ENCODE measurements around the gene PIN1. TPM values are rescaled to one million over a fixed set of nuclear protein-coding genes. Genes with fewer than 3 reads are reported as not detected.
"Not testable (repeated sequence)": the region's sequence is repeated elsewhere in the genome, so short reads cannot be mapped to it uniquely, and the experiment has no call there.

The PIN1 gene
- total and polyA plus RNA-seq, 2 of the 8 experiments (the other 6 are each of a cell fraction or from before 2014, with no cell fraction given), result 78.3 to 90.8 TPM

DNA sequence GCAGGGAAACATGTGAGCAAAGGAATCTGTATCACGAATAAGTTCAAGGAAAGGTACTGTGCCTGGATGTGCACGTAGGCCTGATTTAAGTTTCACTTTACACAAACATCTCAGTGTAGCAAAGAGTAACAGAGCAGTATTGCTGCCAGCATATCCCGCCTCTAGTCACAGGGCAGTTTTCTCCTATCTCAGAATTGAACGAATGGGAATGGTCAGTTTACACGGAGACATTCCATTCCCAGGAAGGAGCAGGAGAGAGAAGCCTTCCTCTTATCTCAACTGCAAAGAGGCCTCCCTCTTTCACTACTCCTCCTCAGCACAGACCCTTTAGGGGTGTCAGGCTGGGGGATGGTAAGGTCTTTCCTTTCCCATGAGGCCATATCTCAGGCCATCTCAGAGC, 45.5 kb upstream of the PIN1 start:
- H4K91ac ChIP-seq (replicated peaks; ENCODE audit: insufficient read length, low read length); H3K27me3 ChIP-seq (replicated peaks in 1 of 4; ENCODE audit: control insufficient read depth in 3 of 4, extremely low read depth in 1 of 4, insufficient read depth in 3 of 4, low read length in 3 of 4); H3K36me3 ChIP-seq (ENCODE audit: control insufficient read depth in 2 of 4, insufficient read depth in 4 of 4, low read length in 3 of 4); H3K4me2 ChIP-seq (ENCODE audit: insufficient read depth in 1 of 2, low read depth in 2 of 2, low read length in 2 of 2); H3K9ac ChIP-seq (replicated peaks in 1 of 4; ENCODE audit: extremely low read depth in 1 of 4, low read depth in 3 of 4, low read length in 3 of 4); H2BK20ac ChIP-seq (ENCODE audit: low read length); H3K18ac ChIP-seq (ENCODE audit: extremely low read depth, low read length); H3K56ac ChIP-seq (replicated peaks; ENCODE audit: insufficient read length, low read depth, low read length); H3K27ac ChIP-seq (ENCODE audit: low read depth, low read length); H3K79me2 ChIP-seq (ENCODE audit: control insufficient read depth in 1 of 2, insufficient read depth in 2 of 2, low read length in 2 of 2); H2BK15ac ChIP-seq (ENCODE audit: low read length); H2AK5ac ChIP-seq (ENCODE audit: low read depth, low read length); H3K23ac ChIP-seq (ENCODE audit: insufficient read length); H4K20me1 ChIP-seq (replicated peaks in 1 of 2; ENCODE audit: control insufficient read depth in 1 of 2, insufficient read depth in 2 of 2, low read length in 2 of 2); H2BK120ac ChIP-seq (replicated peaks; ENCODE audit: low read depth, low read length); H2BK12ac ChIP-seq (ENCODE audit: low read depth, low read length); H2BK5ac ChIP-seq (ENCODE audit: low read depth, low read length); H3K4me3 ChIP-seq (ENCODE audit: extremely low read depth in 1 of 4, insufficient read depth in 2 of 4, low read depth in 3 of 4, low read length in 4 of 4); FAIRE-seq; H3K79me1 ChIP-seq (ENCODE audit: low read depth, low read length); H3K14ac ChIP-seq (ENCODE audit: insufficient read length); H2AFZ ChIP-seq (ENCODE audit: low read length); DNase-seq (ENCODE audit: low read depth in 1 of 2, low spot score in 2 of 2); H3K9me3 ChIP-seq (ENCODE audit: insufficient read depth in 2 of 2, low read depth in 1 of 2, low read length in 1 of 2); H3K4ac ChIP-seq (replicated peaks; ENCODE audit: insufficient read length, low read depth, low read length); H4K8ac ChIP-seq (ENCODE audit: extremely low read depth, insufficient read depth, low read length): not testable (repeated sequence)
- ChIA-PET CTCF (ENCODE audit: partially characterized antibody) (interaction anchor here (0.5 to 2.0 kb wide), 3 partner anchors 147 to 307 kb away, joined by 3 to 12 read pairs (median 4); no protein-coding TSS in a partner anchor), POLR2A (ENCODE audit: partially characterized antibody) (interaction anchor here (1.4 kb wide), 1 partner anchor 205 kb away, joined by 3 read pairs; no protein-coding TSS in a partner anchor)
- Histone ChIP-seq H4K5ac (ENCODE audit: insufficient read length, low read depth, low read length) (peak overlapping the region; percentile 44), H3K23me2 (ENCODE audit: low read depth, low read length) (peaks cover 11% of the 10 kb centered on the region; the same call in 1 of the 2 replicates), H3K4me1 (replicated peaks in 1 of 4; ENCODE audit: control insufficient read depth in 3 of 4, insufficient read depth in 4 of 4, low read length in 3 of 4) (peaks cover 0 to 11% (median 2%) of the 10 kb centered on the region in 4 experiments; a peak in 6 of 7 replicates)
- 67% methylated on average over 5 of the region's 5 CpGs; no CpG with 5 or more reads in 1 of the 2 experiments for WGBS, 2 experiments (ENCODE audit: extremely low coverage in 1 of 2, insufficient coverage in 1 of 2, insufficient read length in 1 of 2, insufficient replicate concordance in 2 of 2, low coverage in 1 of 2, low lambda C conversion rate in 2 of 2, missing lambda C conversion rate in 1 of 2)

DNA sequence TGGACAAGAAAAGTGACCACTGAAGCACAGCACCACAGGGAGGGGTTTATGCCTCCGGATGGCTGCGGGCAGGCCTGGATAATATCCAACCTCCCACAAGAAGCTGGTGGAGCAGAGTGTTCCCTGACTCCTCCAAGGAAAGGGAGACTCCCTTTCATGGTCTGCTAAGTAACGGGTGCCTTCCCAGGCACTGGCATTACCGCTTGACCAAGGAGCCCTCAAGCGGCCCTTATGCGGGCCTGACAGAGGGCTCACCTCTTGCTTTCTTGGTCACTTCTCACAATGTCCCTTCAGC, 44.1 kb upstream of the PIN1 start:
- not testable (repeated sequence) for H3K27me3 ChIP-seq (replicated peaks in 1 of 4; ENCODE audit: control insufficient read depth in 3 of 4, extremely low read depth in 1 of 4, insufficient read depth in 3 of 4, low read length in 3 of 4); H4K5ac ChIP-seq (ENCODE audit: insufficient read length, low read depth, low read length); H3K79me2 ChIP-seq (ENCODE audit: control insufficient read depth in 1 of 2, insufficient read depth in 2 of 2, low read length in 2 of 2); H3K14ac ChIP-seq (ENCODE audit: insufficient read length); H2BK120ac ChIP-seq (replicated peaks; ENCODE audit: low read depth, low read length); DNase-seq (ENCODE audit: low read depth in 1 of 2, low spot score in 2 of 2); H2BK5ac ChIP-seq (ENCODE audit: low read depth, low read length); H3K23ac ChIP-seq (ENCODE audit: insufficient read length); H4K8ac ChIP-seq (ENCODE audit: extremely low read depth, insufficient read depth, low read length); H2BK20ac ChIP-seq (ENCODE audit: low read length); H3K36me3 ChIP-seq (ENCODE audit: control insufficient read depth in 2 of 4, insufficient read depth in 4 of 4, low read length in 3 of 4); H4K20me1 ChIP-seq (replicated peaks in 1 of 2; ENCODE audit: control insufficient read depth in 1 of 2, insufficient read depth in 2 of 2, low read length in 2 of 2); H3K56ac ChIP-seq (replicated peaks; ENCODE audit: insufficient read length, low read depth, low read length); H3K4ac ChIP-seq (replicated peaks; ENCODE audit: insufficient read length, low read depth, low read length); H3K9ac ChIP-seq (replicated peaks in 1 of 4; ENCODE audit: extremely low read depth in 1 of 4, low read depth in 3 of 4, low read length in 3 of 4); H3K4me1 ChIP-seq (replicated peaks in 1 of 4; ENCODE audit: control insufficient read depth in 3 of 4, insufficient read depth in 4 of 4, low read length in 3 of 4); H3K18ac ChIP-seq (ENCODE audit: extremely low read depth, low read length); H4K91ac ChIP-seq (replicated peaks; ENCODE audit: insufficient read length, low read length); H3K79me1 ChIP-seq (ENCODE audit: low read depth, low read length); H2BK12ac ChIP-seq (ENCODE audit: low read depth, low read length); H3K9me3 ChIP-seq (ENCODE audit: insufficient read depth in 2 of 2, low read depth in 1 of 2, low read length in 1 of 2); H2AFZ ChIP-seq (ENCODE audit: low read length); H3K27ac ChIP-seq (ENCODE audit: low read depth, low read length); FAIRE-seq; H2BK15ac ChIP-seq (ENCODE audit: low read length); H2AK5ac ChIP-seq (ENCODE audit: low read depth, low read length)
- CTCF ChIA-PET (ENCODE audit: partially characterized antibody), result interaction anchor here (2.0 kb wide), 1 partner anchor 165 kb away, joined by 12 read pairs; no protein-coding TSS in a partner anchor
- Histone ChIP-seq H3K23me2 (ENCODE audit: low read depth, low read length) (peaks cover 11% of the 10 kb centered on the region; the same call in 1 of the 2 replicates), H3K4me3 (ENCODE audit: extremely low read depth in 1 of 4, insufficient read depth in 2 of 4, low read depth in 3 of 4, low read length in 4 of 4) (peak overlapping the region in 3 of 4 experiments; percentile 7 to 48 (median 36); a peak in 3 of 8 replicates), H3K4me2 (ENCODE audit: insufficient read depth in 1 of 2, low read depth in 2 of 2, low read length in 2 of 2) (peak overlapping the region; percentile 50 to 85)
- POLR2A ChIA-PET (ENCODE audit: partially characterized antibody), result interaction anchor here (1.4 kb wide), 1 partner anchor 206 kb away, joined by 3 read pairs; no protein-coding TSS in a partner anchor
- 94% methylated on average over 6 of the region's 6 CpGs; no CpG with 5 or more reads in 1 of the 2 experiments for WGBS, 2 experiments (ENCODE audit: extremely low coverage in 1 of 2, insufficient coverage in 1 of 2, insufficient read length in 1 of 2, insufficient replicate concordance in 2 of 2, low coverage in 1 of 2, low lambda C conversion rate in 2 of 2, missing lambda C conversion rate in 1 of 2)
